NOMO-1 (cell line): Measurements from ENCODE around the gene PAFAH1B2.
A peak's percentile ranks its signal among the peaks of the same experiment; 100 is the strongest.

ENCODE experiments used
- DNase-seq, 2 experiments: peaks; one replicate each; lab custom pipeline; 2025; ENCODE audit not compliant: unreplicated experiment in 2 of 2; lab: John Stamatoyannopoulos, UW

PAFAH1B2 gene

GRCh38 chr11:117187428-117187798 lies 43.3 kb downstream of the PAFAH1B2 start:
- no peak for DNase-seq

- no peak for DNase-seq
These were observed 43.9 kb downstream of the PAFAH1B2 start for GRCh38 chr11:117187799-117188481.

GRCh38 chr11:117188620-117189081 lies 44.6 kb downstream of the PAFAH1B2 start:
- no peak for DNase-seq

GRCh38 chr11:117189191-117189940 lies 45.3 kb downstream of the PAFAH1B2 start:
- DNase-seq, result peak; percentile 83 to 92

- DNase-seq, result no peak
These were observed 46.0 kb downstream of the PAFAH1B2 start for GRCh38 chr11:117189941-117190544.

- DNase-seq, result no peak
These were observed 47.8 kb downstream of the PAFAH1B2 start for GRCh38 chr11:117191680-117192400.

GRCh38 chr11:117192401-117192875 lies 48.4 kb downstream of the PAFAH1B2 start:
- DNase-seq, result no peak

GRCh38 chr11:117193130-117194020 lies 49.3 kb downstream of the PAFAH1B2 start:
- DNase-seq, result no peak

GRCh38 chr11:117194267-117194666 lies 50.2 kb downstream of the PAFAH1B2 start:
- no peak for DNase-seq

GRCh38 chr11:117195258-117195657 lies 51.2 kb downstream of the PAFAH1B2 start:
- no peak for DNase-seq

GRCh38 chr11:117195761-117196160 lies 51.7 kb downstream of the PAFAH1B2 start:
- DNase-seq, result no peak

- DNase-seq, result no peak
These were observed 52.9 kb downstream of the PAFAH1B2 start for GRCh38 chr11:117197006-117197405.

- no peak for DNase-seq
These were observed 53.7 kb downstream of the PAFAH1B2 start for GRCh38 chr11:117197516-117198456.

GRCh38 chr11:117198613-117199012 lies 54.5 kb downstream of the PAFAH1B2 start:
- DNase-seq, result no peak

GRCh38 chr11:117199053-117199915 lies 55.2 kb downstream of the PAFAH1B2 start, which contains the start of gene TAGLN:
TAGLN (plus strand) TSS chr11:117199370; CDS start chr11:117203014, 3,644 bp downstream.
- DNase-seq, result no peak

- DNase-seq, result no peak
These were observed 56.1 kb downstream of the PAFAH1B2 start for GRCh38 chr11:117199916-117200812.
